Fibroblast of villous mesenchyme (primary cell): ENCODE results near the gene RAP1GAP. TPM values are rescaled to one million over a fixed set of nuclear protein-coding genes. Genes with fewer than 3 reads are reported as not detected.

Experiments
- DNase-seq: peaks from one replicate; pipeline ENCODE4 v3.0.0-alpha.2; 2010; ENCODE audit warnings: low read depth
- H3K4me3 ChIP-seq: 2 replicates; pipeline ENCODE4 v1.5.1; 2011; ENCODE audit warnings: low read depth, mild to moderate bottlenecking, low read length
- total RNA-seq: library from RNA; depleted of rRNA; stranded (reverse); fragments of >200 nt; gene quantifications from 2 replicates; pipeline ENCODE4 v1.2.3, GENCODE V29; 2012
- TF ChIP-seq, protein P1 (sequence below): IDR thresholded peaks from 2 replicates; pipeline ENCODE4 v1.5.1; 2012; ENCODE audit warnings: low read depth, mild to moderate bottlenecking, low read length; ENCODE audit not compliant: insufficient read depth

The RAP1GAP gene
- total RNA-seq, 1 donor = under 0.01 TPM

DNA sequence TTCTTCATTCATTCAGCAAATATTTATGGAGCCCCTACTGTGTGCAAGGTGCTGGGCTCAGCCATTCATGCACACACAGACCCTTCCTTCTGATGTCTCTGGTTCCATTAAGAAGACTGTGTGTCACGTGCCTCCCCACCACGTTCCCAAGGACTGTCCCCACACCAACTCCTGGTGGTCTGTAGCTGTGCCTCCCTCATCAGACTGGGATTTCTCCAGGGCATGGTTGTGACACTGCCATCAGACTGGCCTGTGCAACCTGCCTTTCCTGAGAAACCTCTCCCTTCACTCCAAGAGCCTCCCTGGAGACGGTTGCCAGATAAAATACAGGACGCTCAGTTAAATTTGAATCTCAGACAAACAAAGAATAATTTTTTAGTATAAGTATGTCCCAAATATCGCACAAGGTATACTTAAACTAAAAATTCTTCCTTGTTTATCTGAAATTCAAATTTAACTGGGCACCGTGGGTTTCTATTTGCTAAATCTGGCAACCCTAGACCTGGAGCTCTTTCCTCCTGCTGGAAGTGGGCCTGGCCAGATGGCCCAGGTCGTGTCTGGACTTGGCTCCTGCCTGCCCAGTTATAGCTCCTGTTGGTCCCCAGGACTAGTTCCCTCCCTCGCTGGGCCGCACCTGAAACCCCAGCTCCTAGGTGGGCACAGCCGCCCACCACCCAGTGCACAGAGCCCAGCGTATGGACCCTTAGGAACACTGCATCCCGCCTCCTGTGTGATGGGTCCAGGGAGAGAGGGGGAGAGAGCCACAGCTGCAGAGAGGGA, 76.9 kb downstream of the RAP1GAP start:
- H3K4me3 ChIP-seq = no peak overlapping the region
- DNase-seq = no peak
- TF ChIP-seq, protein P1, sequence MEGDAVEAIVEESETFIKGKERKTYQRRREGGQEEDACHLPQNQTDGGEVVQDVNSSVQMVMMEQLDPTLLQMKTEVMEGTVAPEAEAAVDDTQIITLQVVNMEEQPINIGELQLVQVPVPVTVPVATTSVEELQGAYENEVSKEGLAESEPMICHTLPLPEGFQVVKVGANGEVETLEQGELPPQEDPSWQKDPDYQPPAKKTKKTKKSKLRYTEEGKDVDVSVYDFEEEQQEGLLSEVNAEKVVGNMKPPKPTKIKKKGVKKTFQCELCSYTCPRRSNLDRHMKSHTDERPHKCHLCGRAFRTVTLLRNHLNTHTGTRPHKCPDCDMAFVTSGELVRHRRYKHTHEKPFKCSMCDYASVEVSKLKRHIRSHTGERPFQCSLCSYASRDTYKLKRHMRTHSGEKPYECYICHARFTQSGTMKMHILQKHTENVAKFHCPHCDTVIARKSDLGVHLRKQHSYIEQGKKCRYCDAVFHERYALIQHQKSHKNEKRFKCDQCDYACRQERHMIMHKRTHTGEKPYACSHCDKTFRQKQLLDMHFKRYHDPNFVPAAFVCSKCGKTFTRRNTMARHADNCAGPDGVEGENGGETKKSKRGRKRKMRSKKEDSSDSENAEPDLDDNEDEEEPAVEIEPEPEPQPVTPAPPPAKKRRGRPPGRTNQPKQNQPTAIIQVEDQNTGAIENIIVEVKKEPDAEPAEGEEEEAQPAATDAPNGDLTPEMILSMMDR = no peak

DNA sequence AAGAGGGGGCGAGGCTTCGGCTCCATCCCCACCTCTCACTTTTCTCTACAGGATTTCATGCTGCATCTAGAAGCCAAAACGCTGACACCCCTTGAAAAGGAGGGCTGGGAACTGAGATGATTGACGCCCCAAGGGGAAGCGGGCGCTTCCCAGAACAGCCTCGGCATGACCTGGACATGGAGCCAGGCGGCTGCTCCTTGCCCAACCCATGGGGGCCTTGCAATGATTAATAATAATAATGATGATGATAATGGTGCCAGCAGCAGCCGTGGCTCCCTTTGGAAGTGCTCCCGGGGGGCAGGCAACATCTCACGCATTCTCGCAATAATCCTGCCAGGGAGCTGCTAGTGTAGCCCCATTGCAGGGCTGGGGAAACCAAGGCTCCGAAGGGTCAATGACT, 78.2 kb downstream of the RAP1GAP start:
- TF ChIP-seq, protein P1 = no peak
- DNase-seq = no peak
- no peak overlapping the region for H3K4me3 ChIP-seq

DNA sequence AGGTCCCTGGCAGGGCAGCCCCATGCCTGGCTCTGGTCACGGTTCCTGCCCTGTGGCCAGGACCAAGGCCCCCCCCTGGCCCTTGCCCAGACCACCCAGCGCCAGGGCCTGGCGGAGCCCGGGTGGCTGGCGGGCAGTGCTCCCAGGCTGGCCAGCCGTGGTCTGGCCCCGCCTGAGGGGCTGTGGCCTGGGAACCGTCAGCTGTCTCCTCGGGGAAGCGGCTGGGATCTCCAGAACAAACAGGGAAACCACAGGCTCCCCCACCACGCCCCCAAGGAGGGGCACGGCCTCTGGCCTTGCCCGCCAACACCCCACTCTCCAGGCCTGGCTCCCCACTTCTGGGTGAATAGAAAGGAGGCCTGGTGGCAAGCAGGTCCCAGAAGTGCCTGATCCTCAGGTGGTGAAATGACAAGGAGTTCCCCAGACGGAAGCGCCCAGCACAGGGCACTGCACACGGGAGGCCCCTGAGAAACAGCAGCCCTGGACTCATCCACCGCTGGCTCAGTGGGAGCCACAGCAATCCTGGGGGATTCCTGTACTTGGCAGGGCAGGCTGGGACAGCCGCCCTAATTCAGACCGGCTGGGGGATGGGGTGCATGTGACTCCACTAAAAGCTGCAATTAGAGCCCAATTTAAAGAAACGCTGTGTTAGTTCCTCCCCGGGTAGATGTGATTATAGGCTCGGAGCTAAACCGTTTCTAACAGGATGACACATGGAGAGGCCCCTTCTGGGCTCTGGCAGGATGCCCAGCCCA, 78.9 kb downstream of the RAP1GAP start:
- no peak overlapping the region for H3K4me3 ChIP-seq
- TF ChIP-seq, protein P1 = no peak
- DNase-seq = peak; percentile 20

DNA sequence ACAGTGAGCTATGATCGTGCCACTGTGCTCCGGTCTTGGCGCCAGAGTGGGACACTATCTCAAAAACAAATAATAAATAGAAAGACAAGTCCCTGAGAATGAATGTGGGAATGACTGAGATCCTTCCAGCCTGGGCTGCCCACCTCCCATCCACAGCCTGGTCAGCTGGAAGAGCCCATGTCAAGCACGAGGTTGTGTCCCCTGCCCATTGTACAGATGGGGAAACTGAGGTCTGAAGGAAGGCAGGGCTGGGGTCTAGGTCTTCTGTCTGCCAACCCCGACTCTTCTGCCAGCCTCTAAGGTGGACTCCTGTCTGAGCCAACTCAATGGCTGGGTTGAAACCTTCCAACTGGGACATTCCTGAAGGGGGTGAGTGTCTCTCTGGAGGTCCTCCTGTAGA, 79.5 kb downstream of the RAP1GAP start:
- no peak for DNase-seq
- no peak overlapping the region for H3K4me3 ChIP-seq
- TF ChIP-seq, protein P1 = no peak

DNA sequence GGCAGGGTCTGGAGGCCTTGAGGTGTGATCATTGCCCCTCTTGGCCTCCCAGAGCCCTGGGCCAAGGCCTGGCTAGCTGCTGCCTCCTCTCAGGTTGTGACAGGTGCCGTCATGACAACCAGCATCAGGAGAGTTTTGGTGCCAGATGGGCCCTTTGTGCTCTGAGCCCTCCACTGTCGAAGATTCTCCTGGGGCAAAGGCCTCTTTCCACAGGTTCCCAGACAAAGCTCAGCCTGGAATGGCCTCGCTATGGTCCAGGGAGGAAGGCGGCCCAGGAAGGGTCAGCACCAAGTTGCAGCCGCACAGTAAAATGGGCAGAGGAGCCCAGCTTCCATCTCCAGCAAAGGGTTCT, 81.6 kb downstream of the RAP1GAP start:
- TF ChIP-seq, protein P1 = no peak
- no peak overlapping the region for H3K4me3 ChIP-seq
- no peak for DNase-seq

DNA sequence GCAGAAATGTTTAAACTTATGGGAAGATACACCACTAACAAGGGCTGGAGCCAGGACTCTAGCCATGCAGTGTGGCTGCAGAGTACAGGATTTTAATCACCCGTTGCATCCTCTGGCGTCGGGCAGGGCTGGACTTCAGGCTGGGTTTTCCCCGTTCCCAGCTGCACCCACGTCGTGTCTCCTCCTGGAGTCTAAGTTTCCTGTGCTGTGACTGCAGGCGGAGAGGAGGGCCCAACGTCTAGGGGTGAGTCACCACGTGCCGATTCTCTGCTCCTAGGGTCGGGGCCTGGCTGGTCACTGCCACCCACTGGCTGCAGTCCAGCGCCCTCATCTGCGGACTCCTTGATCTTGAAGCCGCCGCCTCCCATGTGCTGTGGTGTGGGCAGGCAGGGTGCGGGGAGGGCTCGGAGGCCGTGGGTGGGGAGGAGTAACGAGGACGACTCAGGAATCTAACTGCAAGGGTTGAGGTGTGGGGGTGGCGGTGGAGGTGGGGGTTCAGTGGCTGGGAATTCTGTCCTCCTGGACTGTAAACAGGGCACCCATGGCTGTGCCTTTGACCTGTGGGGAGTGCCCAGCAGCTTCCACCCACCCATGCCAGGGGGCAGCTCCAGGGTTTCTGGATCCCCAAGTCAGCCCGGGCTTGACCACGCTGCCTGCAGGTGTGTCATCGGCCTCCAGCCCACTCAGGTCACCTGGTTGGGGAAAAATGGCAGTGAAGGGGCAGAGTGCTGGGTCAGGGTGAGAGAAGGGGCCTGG, 82.1 kb downstream of the RAP1GAP start:
- peak; percentile 84 for DNase-seq
- no peak overlapping the region for H3K4me3 ChIP-seq
- TF ChIP-seq, protein P1 = no peak
